HepG2 (cell line): ENCODE results near the gene PLEKHN1. TPM values are rescaled to one million over a fixed set of nuclear protein-coding genes. Genes with fewer than 3 reads are reported as not detected.

Experiments
- ATAC-seq: fragments of 200-7000 bp; cut with Tn5 transposase; 3 replicates; pipeline ENCODE4 v1.9.1; 2020; ENCODE audit warnings: mild to moderate bottlenecking, moderate library complexity
- BruUV-seq: library from RNA; stranded (reverse); fragments of 400-500 nt; replicated peaks from 2 replicates; lab custom pipeline; 2021; lab: Mats Ljungman, UMichigan
- CTCF ChIA-PET: fragments of 300-600 bp; formaldehyde crosslinking; extraction: SDS; loops from one replicate; lab custom pipeline; 2021; ENCODE audit warnings: low total read pairs, inconsistent platforms, low intra/inter-chr PET ratio; lab: Yijun Ruan, JAX
- POLR2A ChIA-PET: fragments of 350-600 bp; sonication (Branson Sonifier 250); formaldehyde crosslinking; loops from one replicate; lab custom pipeline; 2020; ENCODE audit warnings: antibody characterized with exemption, inconsistent platforms; lab: Yijun Ruan, JAX
- DNase-seq: peaks from one replicate; pipeline ENCODE4 v3.0.0-alpha.2; 2015; ENCODE audit warnings: low spot score
- FAIRE-seq: peaks from 3 replicates; lab custom pipeline; 2011; peaks lifted over from hg19 to GRCh38; lab: Jason Lieb, UNC
- H2AFZ ChIP-seq: one replicate; pipeline ENCODE4 v1.6.1; 2011; ENCODE audit warnings: low read length, inconsistent platforms
- H3K27ac ChIP-seq: fragments of 300-600 bp; 3 replicates; pipeline ENCODE4 v1.8.0; 2011; ENCODE audit warnings: mixed run types, mild to moderate bottlenecking, mixed read lengths, low read length, inconsistent platforms; ENCODE audit not compliant: insufficient read depth; ENCODE audit errors: extremely low read length
- H3K27me3 ChIP-seq, 2 experiments: fragments of 200-600 bp in 1 of 2; 2 replicates in 1 of 2; 3 replicates in 1 of 2; pipeline versions ENCODE4 v1.6.0 to v1.8.0; 2011; ENCODE audit warnings: low read length in 2 of 2, mild to moderate bottlenecking in 2 of 2, moderate library complexity in 2 of 2, inconsistent platforms in 1 of 2; ENCODE audit not compliant: insufficient read depth in 2 of 2, control insufficient read depth in 1 of 2
- H3K36me3 ChIP-seq, 2 experiments: fragments of 200-600 bp in 1 of 2; replicated peaks in 1 of 2; 2 replicates in 1 of 2; 3 replicates in 1 of 2; pipeline versions ENCODE4 v1.5.1 to v1.8.0; 2011; ENCODE audit warnings: low read length in 2 of 2, inconsistent platforms in 1 of 2; ENCODE audit not compliant: insufficient read depth in 2 of 2, control insufficient read depth in 1 of 2
- H3K4me1 ChIP-seq: 2 replicates; pipeline ENCODE4 v1.5.1; 2012; ENCODE audit warnings: low read length, inconsistent platforms; ENCODE audit not compliant: insufficient read depth
- H3K4me2 ChIP-seq: 2 replicates; pipeline ENCODE4 v1.6.0; 2011; ENCODE audit warnings: low read depth, low read length, inconsistent platforms
- H3K4me3 ChIP-seq, 3 experiments: fragments of 200-600 bp in 1 of 3; sonication (generic), shearing (Covaris generic) in 1 of 3; replicated peaks in 1 of 3; 2 replicates each; pipeline ENCODE4 v1.5.1; 2011 to 2016; ENCODE audit warnings: low read length in 3 of 3, inconsistent platforms in 2 of 3, low read depth in 2 of 3, mild to moderate bottlenecking in 2 of 3, control low read depth in 1 of 3, mixed read lengths in 1 of 3; ENCODE audit not compliant: insufficient read depth in 1 of 3
- H3K79me2 ChIP-seq: one replicate; pipeline ENCODE4 v1.6.1; 2011; ENCODE audit warnings: low read length, inconsistent platforms; ENCODE audit not compliant: insufficient read depth
- H3K9ac ChIP-seq: 2 replicates; pipeline ENCODE4 v1.6.0; 2011; ENCODE audit warnings: mild to moderate bottlenecking, low read depth, low read length, inconsistent platforms; ENCODE audit not compliant: insufficient read depth
- H3K9me3 ChIP-seq: 2 replicates; pipeline ENCODE4 v1.5.1; 2012; ENCODE audit warnings: mild to moderate bottlenecking, low read length
- H4K20me1 ChIP-seq: 2 replicates; pipeline ENCODE4 v1.6.0; 2011; ENCODE audit warnings: inconsistent platforms, mild to moderate bottlenecking, low read length, moderate library complexity; ENCODE audit not compliant: insufficient read depth
- AGO2 ChIP-seq: fragments of 200-400 bp; formaldehyde crosslinking; optimal IDR thresholded peaks from 2 replicates; pipeline ENCODE3; 2017; ENCODE audit warnings: mild to moderate bottlenecking, low read depth, low read length, moderate library complexity
- LCORL ChIP-seq, 2 experiments: fragments of 450-650 bp in 1 of 2; sonication (generic) in 1 of 2; formaldehyde crosslinking in 1 of 2; IDR thresholded peaks; 2 replicates each; pipeline versions ENCODE4 v1.5.0 to v1.6.1; 2017 to 2020; ENCODE audit warnings: antibody characterized with exemption in 1 of 2, missing genetic modification reagents in 1 of 2
- SUZ12 ChIP-seq: fragments of 150-350 bp; IDR thresholded peaks from 2 replicates; pipeline ENCODE4 v1.6.1; 2014; ENCODE audit warnings: low read depth, low read length
- ZNF33B ChIP-seq: sonication (generic); formaldehyde crosslinking; IDR thresholded peaks from 2 replicates; pipeline ENCODE4 v1.5.1; 2020; ENCODE audit warnings: mild to moderate bottlenecking, missing genetic modification reagents
- ZNF7 ChIP-seq: IDR thresholded peaks from 2 replicates; pipeline ENCODE4 v1.6.1; 2016; ENCODE audit warnings: missing biosample characterization, missing genetic modification reagents
- WGBS: methylation state at CpG from one replicate; pipeline ENCODE4 v1.1.6; 2017; ENCODE audit warnings: low lambda C conversion rate; 5-methylcytosine and 5-hydroxymethylcytosine counted together
- in situ Hi-C: cut with HindIII; loops from 2 replicates; pipeline ENCODE4 v1.10.0; 2017; ENCODE audit warnings: low pct_unique_long_range_greater_than_20kb; ENCODE audit not compliant: extremely low pct_ligation_motif_present
- intact Hi-C: fragments of 100-400 bp; cut with micrococcal nuclease; formaldehyde crosslinking; loops from one replicate; pipeline ENCODE4 v1.10.0; 2022; ENCODE audit not compliant: unreplicated experiment
- polyA plus RNA-seq, 8 experiments: library from polyadenylated mRNA; depleted of rRNA in 3 of 8; stranded (reverse) in 7 of 8; unstranded in 1 of 8; fragments of >200 nt; fragmentation: Illumina TruSeq in 4 of 8; extraction: Trizol in 4 of 8; gene quantifications; 2 replicates each; pipeline versions ENCODE4 v1.2.1 to v1.2.3, GENCODE V29; 2011 to 2016; ENCODE audit warnings: low read depth in 4 of 8, missing spikeins in 1 of 8, mixed read lengths in 1 of 8; ENCODE audit not compliant: insufficient read depth in 1 of 8
- total RNA-seq, 5 experiments: library from RNA; depleted of rRNA; stranded (reverse); fragments of >200 nt; fragmentation: Illumina TruSeq; extraction: Trizol; gene quantifications; 2 replicates each; pipeline ENCODE4 v1.2.3, GENCODE V29; 2016; ENCODE audit warnings: low read depth in 1 of 5
- TF ChIP-seq, protein P1 (sequence below): sonication (generic); formaldehyde crosslinking; IDR thresholded peaks from 2 replicates; pipeline ENCODE4 v1.5.0; 2020; ENCODE audit warnings: missing genetic modification reagents

PLEKHN1 gene
- total and polyA plus RNA-seq, 2 of the 13 experiments (the other 11 are each of a cell fraction or from before 2014, with no cell fraction given): 0.42 to 0.58 TPM

DNA sequence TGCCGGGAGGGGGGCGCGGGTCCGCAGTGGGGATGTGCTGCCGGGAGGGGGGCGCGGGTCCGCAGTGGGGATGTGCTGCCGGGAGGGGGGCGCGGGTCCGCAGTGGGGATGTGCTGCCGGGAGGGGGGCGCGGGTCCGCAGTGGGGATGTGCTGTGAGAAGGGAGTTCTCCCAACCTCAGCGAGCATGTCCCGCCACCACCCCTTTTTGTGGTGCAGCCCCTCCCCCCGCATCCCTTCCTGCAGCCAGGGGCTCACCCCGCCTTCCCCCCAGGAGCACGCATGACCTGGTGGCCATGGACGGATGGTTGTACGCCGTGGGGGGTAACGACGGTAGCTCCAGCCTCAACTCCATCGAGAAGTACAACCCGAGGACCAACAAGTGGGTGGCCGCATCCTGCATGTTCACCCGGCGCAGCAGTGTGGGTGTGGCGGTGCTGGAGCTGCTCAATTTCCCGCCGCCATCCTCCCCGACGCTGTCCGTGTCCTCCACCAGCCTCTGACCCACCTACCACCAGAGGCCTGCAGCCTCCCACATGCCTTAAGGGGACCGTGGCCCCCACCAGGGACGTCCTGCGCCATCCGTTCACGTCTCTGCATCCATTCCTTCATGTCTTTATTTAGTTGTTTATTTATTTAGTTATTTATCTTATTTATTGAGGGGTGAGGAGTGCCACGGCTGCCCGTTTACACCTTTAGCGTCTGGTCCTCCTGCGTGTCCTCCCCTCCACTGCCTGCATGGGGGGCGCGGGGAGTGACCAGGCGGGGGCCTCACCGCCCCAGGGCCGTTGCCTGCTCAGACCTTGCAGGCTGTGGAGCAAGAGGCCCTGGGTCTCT lies 1.4 kb upstream of the PLEKHN1 start:
- Histone ChIP-seq H3K4me2 (no peak overlapping the region), H2AFZ (no peak overlapping the region), H3K79me2 (no peaks in the 10 kb centered on the region), H3K27me3 (no peaks in the 10 kb centered on the region; a peak in 1 of 5 replicates), H3K4me3 (no peak overlapping the region), H3K9me3 (no peaks in the 10 kb centered on the region), H3K27ac (no peak overlapping the region), H3K36me3 (peaks cover 0 to 6% of the 10 kb centered on the region in 2 experiments; a peak in 1 of 5 replicates), H3K9ac (no peak overlapping the region), H4K20me1 (no peaks in the 10 kb centered on the region), H3K4me1 (peaks cover 31% of the 10 kb centered on the region)
- 96% methylated on average over 40 of the region's 51 CpGs for WGBS
- BruUV-seq: no TSS peak
- TF ChIP-seq AGO2 (peak; percentile 2), ZNF33B (CRISPR knock-in tag) (no peak), ZNF7 (CRISPR knock-in tag) (no peak), LCORL (IDR thresholded peaks at IDR 0.05) (no peak), LCORL (CRISPR knock-in tag; IDR thresholded peaks at IDR 0.05) (no peak), SUZ12 (no peak)
- TF ChIP-seq, protein P1, sequence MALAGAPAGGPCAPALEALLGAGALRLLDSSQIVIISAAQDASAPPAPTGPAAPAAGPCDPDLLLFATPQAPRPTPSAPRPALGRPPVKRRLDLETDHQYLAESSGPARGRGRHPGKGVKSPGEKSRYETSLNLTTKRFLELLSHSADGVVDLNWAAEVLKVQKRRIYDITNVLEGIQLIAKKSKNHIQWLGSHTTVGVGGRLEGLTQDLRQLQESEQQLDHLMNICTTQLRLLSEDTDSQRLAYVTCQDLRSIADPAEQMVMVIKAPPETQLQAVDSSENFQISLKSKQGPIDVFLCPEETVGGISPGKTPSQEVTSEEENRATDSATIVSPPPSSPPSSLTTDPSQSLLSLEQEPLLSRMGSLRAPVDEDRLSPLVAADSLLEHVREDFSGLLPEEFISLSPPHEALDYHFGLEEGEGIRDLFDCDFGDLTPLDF (CRISPR knock-in tag): no peak
- in situ Hi-C loops (no loop called here), intact Hi-C loops (no loop called here)
- CTCF ChIA-PET: no interaction called here
- FAIRE-seq: no peak
- DNase-seq: no peak
- POLR2A ChIA-PET: no interaction called here
- ATAC-seq: no peak
